Lung (tissue), 12 donors: ENCODE data around the gene CPPED1. TPM values are rescaled to one million over a fixed set of nuclear protein-coding genes. Genes with fewer than 3 reads are reported as not detected.
A peak's percentile ranks its signal among the peaks of the same experiment; 100 is the strongest.

Source experiments
- ATAC-seq: fragments of 200-7000 bp; cut with Tn5 transposase; one replicate; pipeline ENCODE4 v1.9.1; 2020; ENCODE audit warnings: moderate number of reproducible peaks; ENCODE audit not compliant: insufficient read depth, low FRiP score
- DNase-seq, 3 donors: peaks; one replicate each; pipeline ENCODE4 v3.0.0-alpha.2; 2013 to 2017
- H3K27ac ChIP-seq, 2 donors: one replicate each; pipeline ENCODE4 v1.5.1; 2013; ENCODE audit warnings: mild to moderate bottlenecking in 2 of 2, moderate library complexity in 2 of 2, control low read depth in 1 of 2, inconsistent platforms in 1 of 2, low read depth in 1 of 2, low read length in 1 of 2
- H3K27me3 ChIP-seq, 3 donors: one replicate each; pipeline ENCODE4 v1.5.1; 2013; ENCODE audit warnings: low read length in 2 of 3; ENCODE audit not compliant: control insufficient read depth in 3 of 3, insufficient read depth in 3 of 3
- H3K36me3 ChIP-seq, 4 donors: one replicate each; pipeline ENCODE4 v1.5.1; 2013; ENCODE audit warnings: low read length in 4 of 4, mild to moderate bottlenecking in 1 of 4, moderate library complexity in 1 of 4; ENCODE audit not compliant: control insufficient read depth in 4 of 4, insufficient read depth in 4 of 4
- H3K4me1 ChIP-seq, 5 donors: one replicate each; pipeline ENCODE4 v1.5.1; 2013; ENCODE audit warnings: low read length in 5 of 5, mild to moderate bottlenecking in 2 of 5, moderate library complexity in 1 of 5; ENCODE audit not compliant: control insufficient read depth in 5 of 5, insufficient read depth in 5 of 5
- H3K4me3 ChIP-seq: one replicate; pipeline ENCODE4 v1.5.1; 2013; ENCODE audit warnings: mild to moderate bottlenecking, control low read depth, moderate library complexity
- H3K9ac ChIP-seq, 2 donors: one replicate each; pipeline ENCODE4 v1.5.1; 2013; ENCODE audit warnings: low read length in 2 of 2, control low read depth in 1 of 2; ENCODE audit not compliant: insufficient read depth in 1 of 2
- H3K9me3 ChIP-seq, 4 donors: one replicate each; pipeline ENCODE4 v1.5.1; 2013; ENCODE audit warnings: low read length in 3 of 4, mild to moderate bottlenecking in 1 of 4, moderate library complexity in 1 of 4; ENCODE audit not compliant: control insufficient read depth in 4 of 4, insufficient read depth in 3 of 4
- CTCF ChIP-seq: IDR thresholded peaks from 2 replicates; pipeline ENCODE4 v1.5.1; 2012; ENCODE audit warnings: mild to moderate bottlenecking; ENCODE audit errors: control extremely low read depth, extremely low read depth
- WGBS, 2 donors: extraction: QIAGEN DNeasy Blood & Tissue Kit; methylation state at CpG; one replicate each; pipeline ENCODE4 v1.1.7; 2013; 5-methylcytosine and 5-hydroxymethylcytosine counted together
- polyA plus RNA-seq, 2 donors: library from polyadenylated mRNA; stranded (reverse); fragments of 200-250 nt; gene quantifications; one replicate each; pipeline ENCODE4 v1.2.1, GENCODE V29; 2013
- total RNA-seq, 2 donors: library from RNA; depleted of rRNA in 1 of 2; stranded (reverse); fragments of >200 nt in 1 of 2; gene quantifications; one replicate each; pipeline ENCODE4 v1.2.1, GENCODE V29; 2014 to 2021
- donor health status: control.
- donor health status: control.
- donor health status: Bipolar disorder and iron deficiency.
- donor health status: healthy.
- donor health status: DM: yes; HTN: yes; CAD: no.

The CPPED1 gene
- total and polyA plus RNA-seq, 4 donors: 9.8 to 32.5 (median 14.2) TPM

DNA sequence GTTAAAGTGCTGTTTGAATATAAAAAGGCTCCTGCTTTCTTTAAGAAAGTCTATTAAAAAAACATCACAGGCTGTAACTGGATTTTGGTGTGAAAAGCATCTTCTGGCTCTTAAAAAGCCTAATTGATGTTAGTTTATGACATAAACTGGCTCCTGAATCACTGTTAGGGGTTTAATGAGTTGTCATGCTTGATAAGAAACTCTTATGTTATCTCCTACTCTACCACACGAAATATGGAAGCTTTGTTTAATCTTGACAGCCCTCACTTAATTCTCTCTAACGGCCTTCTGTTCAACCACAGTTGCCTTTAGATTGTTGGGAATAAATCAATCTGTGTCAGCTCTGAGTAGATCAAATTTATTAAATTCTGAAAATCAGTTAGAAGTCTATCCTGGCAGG is 51.5 kb downstream of the CPPED1 start:
- Histone ChIP-seq H3K9me3 (no peaks in the 10 kb centered on the region), H3K36me3 (no peaks in the 10 kb centered on the region), H3K4me3 (no peak overlapping the region), H3K9ac (no peak overlapping the region), H3K4me1 (no peaks in the 10 kb centered on the region), H3K27ac (no peak overlapping the region), H3K27me3 (no peaks in the 10 kb centered on the region)
- peak in 2 of 3 donors; percentile 18 to 28 for DNase-seq
- no peak for ATAC-seq
- 41 to 59% methylated on average over 2 of the region's 2 CpGs for WGBS, 2 donors
- no peak for TF ChIP-seq CTCF

GRCh38 chr16:12750554-12750918 is 53.2 kb downstream of the CPPED1 start:
- ATAC-seq: no peak
- TF ChIP-seq CTCF: no peak
- WGBS, 2 donors: 94% methylated on average over 9 of the region's 9 CpGs

GRCh38 chr16:12749076-12749475 is 54.6 kb downstream of the CPPED1 start:
- peaks cover 0 to 4% (median 4%) of the 10 kb centered on the region in 4 donors for H3K9me3 ChIP-seq
- H3K4me3 ChIP-seq: no peak overlapping the region
- H3K27ac ChIP-seq: no peak overlapping the region
- 98 to 99% methylated on average over 2 of the region's 2 CpGs for WGBS, 2 donors
- DNase-seq (no peak), ATAC-seq (no peak)
- H3K36me3 ChIP-seq: no peaks in the 10 kb centered on the region
- TF ChIP-seq CTCF: no peak
- no peaks in the 10 kb centered on the region for H3K27me3 ChIP-seq
- H3K9ac ChIP-seq: no peak overlapping the region
- H3K4me1 ChIP-seq: no peaks in the 10 kb centered on the region

More at GRCh38 chr16:12750554-12750918, 53.2 kb downstream of the CPPED1 start:
- no peaks in the 10 kb centered on the region for H3K4me1 ChIP-seq
- H3K4me3 ChIP-seq: no peak overlapping the region
- H3K9me3 ChIP-seq: no peaks in the 10 kb centered on the region
- DNase-seq: no peak
- H3K9ac ChIP-seq: no peak overlapping the region
- no peaks in the 10 kb centered on the region for H3K27me3 ChIP-seq
- H3K36me3 ChIP-seq: no peaks in the 10 kb centered on the region
- no peak overlapping the region for H3K27ac ChIP-seq

DNA sequence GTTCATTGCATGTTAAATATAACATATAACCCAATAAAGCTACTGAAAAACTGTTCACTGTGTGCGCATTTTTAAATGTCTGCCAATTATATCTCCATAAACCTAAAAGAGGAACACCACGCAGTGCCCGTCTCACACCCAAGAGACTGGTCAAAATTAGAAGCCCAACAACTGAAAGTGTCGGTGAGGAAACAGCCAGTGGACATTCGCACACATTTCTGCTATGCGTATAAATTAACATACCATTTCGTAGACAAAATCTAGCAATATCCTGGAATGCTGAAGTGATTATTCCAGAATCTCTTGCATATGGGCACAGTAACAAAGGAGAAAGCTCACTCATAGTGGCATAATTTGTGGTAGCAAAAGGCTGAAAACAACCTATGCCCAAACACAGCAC is 55.9 kb downstream of the CPPED1 start:
- no peak for ATAC-seq
- H3K4me3 ChIP-seq: no peak overlapping the region
- H3K27me3 ChIP-seq: no peaks in the 10 kb centered on the region
- no peak overlapping the region for H3K27ac ChIP-seq
- no peaks in the 10 kb centered on the region for H3K4me1 ChIP-seq
- no peaks in the 10 kb centered on the region for H3K36me3 ChIP-seq
- peaks cover 0 to 4% (median 4%) of the 10 kb centered on the region in 4 donors for H3K9me3 ChIP-seq
- no peak overlapping the region for H3K9ac ChIP-seq
- no peak for DNase-seq
- 95 to 96% methylated on average over 7 of the region's 7 CpGs for WGBS, 2 donors
- TF ChIP-seq CTCF: no peak
